NCI-H1048 (cell line): ENCODE results near the gene ETFA.
"Not testable (repeated sequence)": the region's sequence is repeated elsewhere in the genome, so short reads cannot be mapped to it uniquely, and the experiment has no call there.

ENCODE experiments used
- DNase-seq: peaks from one replicate; lab custom pipeline; 2025; lab: John Stamatoyannopoulos, UW

Gene ETFA

DNA sequence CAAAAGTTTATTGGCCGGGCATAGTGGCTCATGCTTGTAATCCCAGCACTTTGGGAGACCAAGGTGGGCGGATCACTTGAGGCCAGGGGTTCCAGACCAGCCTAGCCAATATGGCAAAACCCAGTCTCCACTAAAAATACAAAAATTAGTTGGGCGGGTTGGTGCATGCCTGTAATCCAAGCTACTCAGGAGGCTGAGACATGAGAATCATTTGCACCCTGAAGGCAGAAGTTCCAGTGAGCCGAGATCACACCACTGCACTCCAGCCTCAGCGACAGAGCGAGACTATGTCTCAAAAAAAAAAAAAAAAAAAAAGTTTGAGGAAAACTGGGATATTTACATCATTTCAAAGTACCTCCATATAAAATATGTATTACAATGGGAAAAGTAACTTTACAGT is 40.4 kb downstream of the ETFA start:
- DNase-seq = no peak

DNA sequence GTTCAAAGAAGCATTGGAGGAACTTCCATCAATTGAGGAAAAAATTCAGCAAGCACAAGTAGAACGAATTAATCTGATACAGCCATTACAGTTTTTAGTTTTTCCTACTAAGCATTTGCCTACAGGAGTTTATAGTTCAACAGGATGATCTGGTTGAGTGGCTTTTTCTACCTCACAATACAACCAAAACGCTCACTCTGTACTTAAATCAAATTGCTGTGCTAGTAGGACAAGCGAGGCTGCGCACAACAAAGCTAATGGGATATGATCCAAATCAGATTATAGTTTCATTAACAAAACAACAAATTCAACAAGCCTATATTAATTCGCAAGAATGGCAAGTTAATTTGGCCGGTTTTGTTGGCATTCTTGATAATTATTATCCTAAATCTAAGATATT is 44.2 kb downstream of the ETFA start:
- no peak for DNase-seq

DNA sequence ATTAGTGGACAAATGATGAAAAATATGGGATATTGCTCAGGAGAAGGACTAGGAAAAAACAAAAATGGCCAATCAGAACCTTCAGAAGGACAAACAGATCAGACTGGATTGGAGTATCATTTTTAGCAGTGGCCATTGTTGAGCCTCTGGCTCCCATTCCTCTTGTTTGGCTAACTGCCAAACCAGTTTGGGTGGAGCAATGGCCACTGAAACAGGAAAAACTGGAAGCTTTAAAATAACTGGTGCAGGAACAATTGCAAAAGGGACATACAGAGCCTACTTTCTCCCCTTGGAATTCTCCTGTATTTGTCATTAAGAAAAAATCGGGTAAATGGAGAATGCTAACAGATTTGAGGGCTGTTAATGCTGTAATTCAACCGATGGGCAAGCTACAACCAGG is 45.5 kb downstream of the ETFA start:
- DNase-seq = not testable (repeated sequence)

DNA sequence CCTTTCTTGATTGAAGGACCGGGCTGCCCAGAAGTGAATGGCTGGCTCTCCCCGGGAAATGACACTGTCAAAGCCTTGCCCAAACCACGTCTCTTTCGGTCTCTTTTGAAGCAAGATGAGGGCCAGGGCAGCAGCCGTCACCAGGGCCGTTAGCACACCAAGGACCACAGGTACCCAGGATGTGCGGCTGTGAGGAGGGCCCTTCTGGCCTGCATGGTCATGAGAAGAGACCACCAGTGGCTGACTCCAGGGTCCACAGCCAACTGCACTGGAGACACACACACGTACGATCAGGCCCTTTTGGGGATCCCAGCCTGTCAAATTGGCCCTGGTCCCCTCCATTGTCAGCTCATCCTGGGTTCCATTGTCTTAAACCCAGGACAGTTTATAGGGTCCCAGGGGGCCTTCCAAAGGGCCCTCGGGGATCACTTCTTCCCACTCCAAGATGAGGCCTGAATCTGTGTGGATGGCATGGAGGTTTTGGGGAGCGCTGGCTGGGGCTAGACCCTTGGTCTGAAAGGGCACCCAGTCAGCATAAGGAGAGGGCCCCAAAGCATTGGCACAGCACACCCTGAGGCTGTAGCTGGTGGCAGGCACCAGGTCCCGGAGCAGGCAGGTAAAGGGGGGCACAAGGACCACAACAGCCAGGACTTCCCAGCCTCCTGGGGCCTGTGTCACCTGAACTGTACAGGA is 50.9 kb downstream of the ETFA start:
- DNase-seq = no peak

DNA sequence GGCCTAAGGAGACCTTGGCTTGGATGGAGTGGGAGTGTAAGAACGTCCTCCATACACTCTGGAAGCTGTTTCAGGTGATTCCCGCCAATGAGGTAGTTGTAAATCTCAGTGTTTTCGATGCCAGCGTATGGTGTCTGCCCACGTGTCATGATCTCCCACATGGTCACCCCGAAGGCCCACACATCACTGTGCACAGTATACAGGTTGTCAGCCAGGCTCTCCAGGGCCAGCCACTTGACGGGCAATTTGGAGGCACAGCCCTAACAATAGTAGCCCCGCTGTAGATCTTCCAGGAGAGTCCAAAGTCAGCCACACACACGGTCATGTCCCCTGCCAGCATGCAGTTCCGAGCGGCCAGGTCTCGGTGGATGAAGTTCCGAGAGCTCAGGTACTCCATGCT is 51.9 kb downstream of the ETFA start:
- no peak for DNase-seq

DNA sequence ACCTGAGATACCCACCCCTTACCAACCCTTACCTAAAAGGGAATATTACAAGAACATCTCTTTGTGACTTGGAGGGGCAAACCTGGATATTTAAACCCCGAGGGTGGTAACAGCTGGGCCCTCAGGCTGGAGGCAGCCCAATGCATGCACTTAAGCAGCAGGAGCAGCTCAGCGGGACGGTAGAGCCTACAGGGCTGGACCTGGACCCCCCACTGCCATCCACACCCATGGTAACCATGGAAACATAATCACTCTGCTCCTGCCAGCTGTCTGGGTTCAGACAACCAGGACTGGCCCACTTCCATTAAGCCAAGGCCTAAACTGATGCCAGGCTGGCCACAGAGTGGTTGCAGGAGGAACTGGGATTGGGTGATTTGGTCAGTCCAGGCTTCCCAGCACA is 52.8 kb downstream of the ETFA start:
- no peak for DNase-seq

DNA sequence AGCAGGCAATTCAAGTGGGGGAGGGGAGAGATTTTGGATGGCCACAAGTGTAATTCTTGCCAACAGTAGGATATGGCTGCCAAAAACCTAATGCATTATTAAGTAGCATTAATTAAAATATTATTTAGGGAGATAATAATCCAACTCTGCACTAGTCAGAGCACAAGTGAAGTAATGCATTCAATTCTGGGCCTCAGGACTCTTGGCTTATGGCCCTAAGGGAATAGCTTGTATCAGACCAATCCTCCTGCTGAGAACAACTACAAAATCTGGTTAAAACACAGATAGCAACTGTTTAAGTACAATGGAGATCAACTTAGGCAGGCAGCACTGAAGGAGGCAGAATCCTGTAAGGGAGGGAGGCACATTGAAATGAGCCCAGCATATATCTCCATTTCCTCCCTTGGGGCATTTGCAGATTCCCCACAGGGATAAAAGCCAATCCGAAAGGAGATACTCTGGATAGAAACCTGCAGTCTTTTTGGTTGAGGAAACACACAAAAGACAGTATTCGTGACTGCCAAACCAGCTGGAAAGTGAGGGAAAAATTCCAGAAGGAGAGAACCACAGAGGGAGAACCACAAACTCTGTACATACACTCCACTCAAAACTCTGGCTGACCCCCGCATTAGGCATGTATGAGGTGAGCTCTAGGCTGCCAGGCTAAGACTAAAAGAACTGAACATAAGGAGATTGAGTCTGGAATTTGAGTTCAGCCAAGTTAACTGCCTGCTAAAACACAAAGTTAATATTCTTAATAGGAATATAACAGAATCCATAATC is 57.4 kb downstream of the ETFA start:
- DNase-seq = no peak

DNA sequence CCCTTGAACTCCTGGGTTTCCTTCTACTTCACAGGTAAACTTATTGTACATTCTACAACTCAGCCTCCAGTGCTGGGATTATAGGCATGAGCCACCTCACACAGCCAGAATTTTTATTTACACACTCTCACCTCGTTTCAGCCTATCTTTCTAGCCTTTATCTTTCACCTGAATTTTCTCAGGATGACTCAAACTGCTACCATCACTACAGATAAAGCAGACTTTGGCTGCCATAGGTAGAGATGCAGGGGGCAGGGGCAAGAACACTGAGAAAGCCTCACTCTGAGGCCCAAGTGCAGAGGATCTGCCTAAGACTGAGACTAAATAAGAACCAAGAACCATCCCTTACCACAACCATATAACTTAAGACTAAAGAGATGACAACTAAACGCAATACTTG is 59.0 kb downstream of the ETFA start:
- no peak for DNase-seq

DNA sequence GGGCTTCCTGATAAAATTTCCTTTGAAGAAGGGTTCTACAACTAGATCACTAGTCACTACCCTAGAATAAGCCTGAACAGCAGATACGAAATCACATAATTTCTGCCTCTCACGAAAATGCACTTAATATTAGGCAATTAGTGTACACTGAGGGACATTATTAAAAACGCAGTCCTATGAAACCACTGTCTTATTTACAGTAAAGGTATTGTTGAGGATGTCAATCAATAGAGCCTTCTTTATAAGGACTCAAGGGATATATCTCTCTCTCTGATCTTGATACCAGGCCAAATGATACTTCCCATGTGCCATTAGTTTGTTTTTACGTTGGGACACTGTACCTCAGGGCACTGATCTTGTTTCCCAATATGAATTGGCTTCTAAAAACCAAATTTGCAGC is 59.6 kb downstream of the ETFA start:
- DNase-seq = no peak

DNA sequence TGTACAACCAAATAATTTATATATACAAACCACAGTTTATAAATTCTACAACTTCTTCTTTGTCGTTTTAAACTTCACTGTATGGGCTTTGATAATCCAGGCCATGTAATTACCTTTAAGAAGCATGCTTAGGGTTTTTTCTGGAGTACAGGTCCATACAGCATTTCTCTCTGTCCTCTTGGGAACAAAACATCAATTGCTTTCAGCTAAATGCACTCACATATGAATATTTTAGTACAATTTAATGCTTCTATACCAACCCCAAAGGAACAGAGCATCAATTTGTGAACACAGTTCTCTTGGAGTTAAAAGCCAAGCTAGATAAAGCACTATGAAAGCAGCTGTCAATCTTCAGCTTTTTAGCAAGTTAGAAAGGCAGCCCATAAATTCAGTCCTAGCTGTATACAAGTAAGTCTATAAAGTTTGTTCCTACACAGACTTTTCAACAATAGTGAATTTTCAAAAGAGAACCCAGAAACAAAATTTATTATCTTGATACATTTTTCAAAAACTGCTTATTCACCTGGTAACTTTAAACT is 66.1 kb downstream of the ETFA start:
- no peak for DNase-seq

DNA sequence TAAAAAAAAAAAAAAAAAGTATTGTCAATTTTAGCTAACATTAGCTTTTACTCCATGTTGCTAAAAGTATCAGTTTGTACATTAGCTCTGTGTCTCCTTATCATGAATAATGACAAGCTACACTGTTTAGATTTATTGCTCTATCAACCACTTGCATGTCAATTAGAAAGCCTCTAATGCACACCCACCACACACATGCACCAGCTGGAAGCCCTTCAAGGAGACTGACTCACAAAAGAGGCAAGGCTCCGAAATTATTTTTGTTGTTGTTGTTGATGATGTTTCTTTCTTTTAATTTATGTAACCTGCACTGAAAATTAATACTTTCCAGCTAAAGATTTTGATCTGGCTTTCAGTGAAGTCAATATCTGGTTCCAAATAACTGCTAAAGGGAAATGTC is 71.5 kb downstream of the ETFA start:
- DNase-seq = no peak

DNA sequence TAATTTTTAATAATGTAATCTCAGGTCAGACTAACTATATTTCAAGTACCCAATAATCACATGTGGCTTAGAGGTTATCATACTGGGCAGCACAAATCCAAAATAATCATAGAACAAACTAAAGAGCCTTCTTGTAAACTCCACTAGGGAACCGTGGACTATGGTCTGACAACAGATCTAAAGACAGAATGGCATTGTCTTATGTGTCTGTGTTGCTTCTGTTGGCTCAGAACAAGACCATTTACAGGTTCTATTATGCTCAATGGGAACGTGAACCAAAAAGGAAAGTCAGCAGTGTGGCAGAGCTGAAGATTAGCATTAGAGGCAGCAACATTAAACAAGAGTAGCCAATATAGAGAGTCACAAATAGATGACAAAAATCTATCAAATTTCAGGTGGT is 74.9 kb downstream of the ETFA start:
- DNase-seq = no peak

DNA sequence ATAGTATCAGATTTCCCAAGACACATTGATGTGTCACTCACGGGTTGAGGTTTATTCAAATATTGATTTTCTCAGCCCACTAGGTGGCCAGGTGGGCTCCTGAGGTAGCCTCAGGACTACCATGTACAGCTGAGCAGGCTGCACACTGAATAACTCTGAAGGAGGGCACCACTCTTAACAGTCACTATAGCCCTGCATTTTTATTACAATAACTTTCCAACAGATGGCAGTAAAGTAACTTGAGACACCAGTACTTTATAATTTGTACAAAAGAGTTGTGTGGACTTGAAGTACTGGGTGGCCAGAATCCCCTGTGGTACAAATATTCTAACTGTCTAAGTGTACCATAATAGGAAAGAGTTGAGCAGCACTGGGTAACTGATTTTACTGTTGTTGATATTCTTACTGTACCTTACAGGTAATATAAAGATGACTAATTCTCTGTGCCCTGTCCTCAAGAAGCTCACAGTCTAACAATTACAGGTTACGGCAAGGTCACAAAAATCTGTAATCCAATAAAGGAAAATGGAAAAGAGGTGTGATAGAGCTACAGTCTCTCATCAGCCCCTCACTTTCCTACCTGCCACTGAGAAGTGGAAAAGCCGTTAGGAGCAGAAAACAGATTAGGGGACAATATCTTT is 76.0 kb downstream of the ETFA start:
- DNase-seq = no peak

DNA sequence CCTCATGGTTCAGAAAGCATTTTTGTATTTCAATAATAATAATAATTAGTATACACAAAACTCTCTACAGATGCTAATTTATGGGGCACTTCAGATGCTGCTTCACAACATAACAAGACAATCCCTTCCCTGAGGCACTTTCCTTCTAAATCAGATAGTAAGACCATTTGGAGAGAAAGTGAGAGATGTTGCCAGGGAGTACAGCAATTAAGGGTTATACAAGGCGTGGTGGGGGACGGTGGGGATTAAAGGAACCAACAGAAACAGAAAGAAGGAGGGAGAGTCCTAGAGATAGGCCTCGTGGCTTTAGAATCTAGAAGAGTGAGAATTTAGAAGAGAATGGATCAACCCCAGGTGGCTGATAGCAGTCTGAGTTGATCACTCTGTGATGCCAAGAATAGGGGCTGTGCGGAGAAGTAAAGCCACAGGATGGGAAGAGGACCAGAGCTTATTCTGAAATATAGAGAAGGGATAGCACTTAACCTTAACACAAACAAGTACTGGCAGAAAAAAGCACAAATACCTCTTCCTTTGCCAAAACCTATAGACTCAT is 76.9 kb downstream of the ETFA start:
- DNase-seq = no peak

DNA sequence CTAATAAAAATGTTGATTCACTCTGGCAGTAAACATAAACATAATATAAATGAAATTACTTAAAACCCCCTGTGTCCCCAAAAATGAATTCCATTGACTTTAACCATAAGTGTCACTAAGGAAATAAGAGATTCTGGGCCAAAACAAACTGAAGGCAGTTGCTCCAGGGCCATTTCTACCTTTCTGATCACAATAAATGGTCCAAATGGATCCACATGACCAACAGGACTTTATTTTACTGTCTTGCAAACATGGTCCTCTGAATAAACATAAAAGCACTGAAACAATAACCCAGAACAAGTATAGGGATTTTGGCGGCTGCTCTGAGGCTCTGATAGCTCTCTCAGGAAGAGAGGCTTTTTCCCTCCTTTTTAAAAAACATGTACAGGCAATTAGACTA is 77.3 kb downstream of the ETFA start:
- DNase-seq = no peak

DNA sequence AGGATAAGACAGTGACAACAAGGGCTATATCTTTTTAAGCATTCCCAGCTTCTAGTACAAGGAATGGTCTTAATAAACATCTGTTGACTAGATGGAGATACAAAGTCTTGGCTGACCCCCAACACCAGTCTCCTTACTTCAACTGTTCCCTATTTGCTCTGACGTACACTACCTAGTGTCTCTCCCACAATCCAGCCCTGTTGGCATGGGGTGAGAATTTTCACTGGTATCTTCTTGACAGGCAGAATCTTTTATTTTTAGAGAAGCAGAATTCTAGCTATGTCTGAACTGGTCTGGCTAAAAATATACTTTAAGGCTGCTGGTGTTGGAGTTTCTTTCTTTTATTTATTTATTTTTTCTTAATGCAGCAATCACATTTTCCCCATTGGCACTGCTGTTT is 82.0 kb downstream of the ETFA start:
- DNase-seq = no peak

DNA sequence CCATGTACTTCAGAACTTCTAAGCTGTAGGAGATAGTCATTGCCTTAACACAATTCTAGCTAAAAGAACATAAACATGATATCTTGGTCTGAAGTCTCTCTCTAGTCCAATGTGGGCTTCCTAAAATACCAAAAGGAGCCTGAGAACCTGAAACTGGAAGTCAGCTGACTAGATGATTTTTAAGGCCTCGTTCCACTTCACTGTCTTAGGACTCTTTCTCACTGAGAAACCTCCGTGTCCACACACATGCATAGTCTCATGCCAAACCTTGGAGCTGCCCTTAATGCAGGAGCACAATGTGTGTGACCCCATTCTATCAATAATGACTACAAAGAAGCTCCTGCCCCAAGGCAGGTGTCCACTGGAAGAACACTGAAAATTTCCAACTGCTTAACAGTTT is 87.7 kb downstream of the ETFA start:
- no peak for DNase-seq

DNA sequence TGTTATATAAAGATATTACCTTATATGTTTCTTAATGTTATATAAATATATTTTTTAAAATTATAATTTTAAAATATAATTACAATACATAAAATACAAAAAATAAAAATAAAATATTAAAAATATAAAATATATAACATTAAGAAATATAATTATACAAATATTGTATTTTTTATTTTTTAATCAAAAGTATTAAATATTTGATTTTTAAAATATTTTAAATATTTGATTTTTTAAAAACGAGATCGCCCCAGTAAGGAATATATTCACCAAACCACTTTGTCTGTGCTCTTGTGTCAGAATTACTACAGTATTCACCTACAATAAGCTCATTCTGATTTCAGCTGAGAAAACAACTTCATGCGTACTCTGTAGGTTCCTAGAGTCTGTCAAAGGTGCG is 89.1 kb downstream of the ETFA start:
- no peak for DNase-seq

DNA sequence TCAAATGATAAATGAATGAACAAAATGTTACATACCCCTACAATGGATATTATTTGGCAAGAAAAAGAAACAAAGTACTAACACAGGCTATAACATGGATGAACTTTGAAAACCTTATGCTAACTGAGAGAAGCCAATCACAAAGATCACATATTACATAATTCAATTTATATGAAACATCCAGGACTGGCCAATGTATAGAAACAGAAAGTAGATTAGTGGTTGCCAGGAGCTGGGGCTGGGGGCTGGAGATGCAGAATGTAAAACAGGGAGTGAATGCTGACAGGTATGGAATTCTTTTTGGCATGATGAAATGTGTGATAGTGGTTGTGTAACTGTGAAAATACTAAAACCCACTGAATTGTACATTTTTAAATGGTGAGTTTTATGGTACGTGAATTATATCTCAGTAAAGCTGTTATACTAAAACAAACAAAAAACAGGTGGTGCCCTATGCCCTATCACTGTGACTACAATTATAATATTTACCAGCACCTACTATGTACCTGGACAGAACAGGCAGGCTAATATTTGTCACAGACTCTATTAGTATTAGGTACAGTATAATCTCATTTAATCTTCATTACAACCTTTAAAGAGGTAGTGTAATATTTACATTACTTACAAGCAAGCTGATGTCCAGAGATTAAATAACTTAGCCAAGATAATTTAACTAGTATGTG is 90.0 kb downstream of the ETFA start:
- no peak for DNase-seq

DNA sequence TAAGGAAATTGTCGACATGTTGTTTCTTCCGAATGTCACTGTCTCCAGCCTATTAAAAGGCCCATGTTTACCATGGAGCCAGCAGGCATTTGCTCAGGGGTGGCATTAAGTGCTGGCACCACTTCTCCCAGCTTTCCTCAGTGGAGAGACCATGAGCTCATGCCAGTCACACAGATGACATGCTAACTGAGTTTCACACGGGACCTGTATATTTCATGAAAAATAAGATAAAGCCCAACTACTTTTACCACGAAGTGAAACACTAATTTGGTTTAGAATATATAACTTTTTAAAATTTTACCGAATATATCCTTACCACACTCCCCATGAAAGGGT is 93.4 kb downstream of the ETFA start:
- no peak for DNase-seq

DNA sequence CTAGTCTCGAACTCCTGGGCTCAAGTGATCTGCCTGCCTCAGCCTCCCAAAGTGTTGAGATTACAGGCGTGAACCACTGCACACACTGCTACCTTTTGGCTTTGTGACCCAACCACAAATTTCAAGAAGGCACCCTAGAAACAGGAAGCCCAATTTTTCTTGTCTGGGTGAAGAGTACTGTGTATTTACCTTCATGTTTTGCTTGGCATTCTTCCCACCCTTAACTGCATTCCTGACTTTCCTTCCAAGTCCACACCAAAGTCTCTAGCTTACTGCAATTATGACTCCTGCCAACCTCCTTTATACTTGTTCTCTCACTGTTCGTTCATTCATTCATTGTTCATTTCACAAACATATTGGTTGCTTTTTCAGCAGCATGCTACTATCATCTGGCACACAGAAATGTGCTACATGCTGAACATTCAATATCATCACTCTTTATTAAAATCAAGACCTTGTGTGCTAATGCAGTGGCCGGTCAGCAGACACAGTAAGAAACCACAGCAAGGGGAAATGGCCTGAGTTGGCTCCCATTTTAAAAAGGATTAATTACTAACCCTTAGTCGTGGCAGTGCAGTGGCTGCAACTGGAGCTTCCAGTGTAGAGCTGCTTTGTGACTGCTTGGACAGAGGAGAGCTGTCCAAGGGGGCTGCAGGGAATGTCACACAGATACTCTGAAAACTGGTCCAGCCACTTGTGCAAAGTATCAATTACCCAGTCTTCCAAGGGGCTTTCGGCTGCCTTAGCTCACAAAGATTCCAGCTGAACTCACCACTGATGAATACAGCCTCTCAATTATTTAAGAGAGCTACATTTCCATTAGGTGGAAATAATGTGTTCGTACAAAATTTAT is 94.0 kb downstream of the ETFA start:
- no peak for DNase-seq
